K562 (cell line): ENCODE measurements around the gene PDE6H. TPM values are rescaled to one million over a fixed set of nuclear protein-coding genes. Genes with fewer than 3 reads are reported as not detected.

Source experiments
- ATAC-seq: fragments of 200-7000 bp; cut with Tn5 transposase; 3 replicates; pipeline ENCODE4 v1.9.1; 2020; ENCODE audit warnings: moderate library complexity
- BruUV-seq: library from RNA; stranded (reverse); fragments of 400-500 nt; replicated peaks from 2 replicates; lab custom pipeline; 2021; lab: Mats Ljungman, UMichigan
- CTCF ChIA-PET: fragments of 300-600 bp; formaldehyde crosslinking; extraction: SDS; loops from one replicate; lab custom pipeline; 2021; ENCODE audit warnings: low intra/inter-chr PET ratio; lab: Yijun Ruan, JAX
- POLR2A ChIA-PET: fragments of 300-600, 350-650 bp; sonication (Branson Sonifier 250); formaldehyde crosslinking; extraction: SDS; loops from one replicate; lab custom pipeline; 2021; ENCODE audit warnings: antibody characterized with exemption, inconsistent platforms; lab: Yijun Ruan, JAX
- DNase-seq, 4 experiments: peaks; one replicate each; pipeline versions ENCODE4 v3.0.0 to v3.0.0-alpha.2; 2011 to 2018; ENCODE audit warnings: low spot score in 3 of 4, mixed read lengths in 3 of 4; ENCODE audit errors: extremely low read depth in 1 of 4
- FAIRE-seq: peaks from 2 replicates; lab custom pipeline; 2011; peaks lifted over from hg19 to GRCh38; lab: Jason Lieb, UNC
- H2AFZ ChIP-seq: 2 replicates; pipeline ENCODE4 v1.6.0; 2011; ENCODE audit warnings: low read depth, low read length, control low read depth, inconsistent platforms
- H3K27ac ChIP-seq: fragments of 200-600 bp; 3 replicates; pipeline ENCODE4 v1.8.0; 2011; ENCODE audit warnings: low read depth, mild to moderate bottlenecking, control low read depth, inconsistent platforms, low read length, moderate library complexity, mixed read lengths; ENCODE audit errors: extremely low read depth
- H3K27me3 ChIP-seq, 2 experiments: fragments of 300-600 bp in 1 of 2; 2 replicates in 1 of 2; 3 replicates in 1 of 2; pipeline versions ENCODE4 v1.6.0 to v1.8.0; 2011; ENCODE audit warnings: inconsistent platforms in 2 of 2, low read length in 2 of 2, mild to moderate bottlenecking in 1 of 2, mixed read lengths in 1 of 2, moderate library complexity in 1 of 2; ENCODE audit not compliant: control insufficient read depth in 2 of 2, insufficient read depth in 2 of 2
- H3K36me3 ChIP-seq: fragments of 300-600 bp; 3 replicates; pipeline ENCODE4 v1.8.0; 2011; ENCODE audit warnings: mild to moderate bottlenecking, low read length, inconsistent platforms; ENCODE audit not compliant: control insufficient read depth, insufficient read depth
- H3K4me1 ChIP-seq, 2 experiments: fragments of 200-600 bp in 1 of 2; replicated peaks in 1 of 2; 2 replicates in 1 of 2; 3 replicates in 1 of 2; pipeline versions ENCODE4 v1.5.1 to v1.8.0; 2011; ENCODE audit warnings: inconsistent platforms in 2 of 2, low read length in 2 of 2, mild to moderate bottlenecking in 1 of 2, mixed read lengths in 1 of 2, moderate library complexity in 1 of 2; ENCODE audit not compliant: control insufficient read depth in 2 of 2, insufficient read depth in 2 of 2
- H3K4me2 ChIP-seq: 2 replicates; pipeline ENCODE4 v1.6.1; 2011; ENCODE audit warnings: low read length, control low read depth, inconsistent platforms, mixed read lengths; ENCODE audit not compliant: insufficient read depth
- H3K4me3 ChIP-seq: fragments of 200-600 bp; sonication (generic), shearing (Covaris generic); 2 replicates; pipeline ENCODE4 v1.5.1; 2016; ENCODE audit warnings: control low read depth, inconsistent platforms
- H3K79me2 ChIP-seq: fragments of 200-600 bp; 3 replicates; pipeline ENCODE4 v1.8.0; 2011; ENCODE audit warnings: low read length, inconsistent platforms; ENCODE audit not compliant: control insufficient read depth, insufficient read depth
- H3K9ac ChIP-seq, 2 experiments: 2 replicates each; pipeline versions ENCODE4 v1.6.0 to v1.6.1; 2011; ENCODE audit warnings: low read depth in 2 of 2, low read length in 2 of 2, control low read depth in 1 of 2, inconsistent platforms in 1 of 2, mild to moderate bottlenecking in 1 of 2, mixed read lengths in 1 of 2; ENCODE audit not compliant: insufficient read depth in 1 of 2
- H3K9me1 ChIP-seq: one replicate; pipeline ENCODE4 v1.6.0; 2011; ENCODE audit warnings: inconsistent platforms, mild to moderate bottlenecking, low read length, moderate library complexity; ENCODE audit not compliant: control insufficient read depth, insufficient read depth
- H3K9me3 ChIP-seq: replicated peaks from 2 replicates; pipeline ENCODE4 v1.5.1; 2011; ENCODE audit warnings: low read depth, low read length, inconsistent platforms; ENCODE audit not compliant: control insufficient read depth, insufficient read depth
- H4K20me1 ChIP-seq: replicated peaks from 2 replicates; pipeline ENCODE4 v1.6.1; 2011; ENCODE audit warnings: low read length, inconsistent platforms, mixed read lengths; ENCODE audit not compliant: control insufficient read depth, insufficient read depth
- CBFB ChIP-seq: sonication (generic); formaldehyde crosslinking; IDR thresholded peaks from 2 replicates; pipeline ENCODE4 v1.4.0; 2020; ENCODE audit warnings: mild to moderate bottlenecking, missing genetic modification reagents
- CCNT2 ChIP-seq: IDR thresholded peaks from 2 replicates; pipeline ENCODE4 v1.6.1; 2011; ENCODE audit warnings: borderline replicate concordance, low read depth, mild to moderate bottlenecking, moderate library complexity, mixed read lengths, low read length; ENCODE audit not compliant: insufficient read length; ENCODE audit errors: extremely low read depth
- CHCHD3 ChIP-seq: fragments of 250-450 bp; sonication (Bioruptor Pico); IDR thresholded peaks from 2 replicates; pipeline ENCODE4 v2.1.2; 2022; ENCODE audit warnings: mild to moderate bottlenecking
- EGR1 ChIP-seq: fragments of 450-650 bp; conservative IDR thresholded peaks from 2 replicates; pipeline ENCODE4 v1.6.1; 2017; ENCODE audit warnings: mild to moderate bottlenecking
- FOSL1 ChIP-seq: fragments of 200-800 bp; sonication (Bioruptor generic); conservative IDR thresholded peaks from 2 replicates; pipeline ENCODE4 v1.6.1; 2016; ENCODE audit warnings: missing genetic modification characterization, missing compliant biosample characterization
- NR4A1 ChIP-seq, 2 experiments: fragments of 250-450 bp in 1 of 2; fragments of 450-650 bp in 1 of 2; sonication (Bioruptor Pico) in 1 of 2; IDR thresholded peaks; 2 replicates each; pipeline versions ENCODE4 v1.4.0 to v1.6.1; 2016 to 2020; ENCODE audit warnings: mild to moderate bottlenecking in 2 of 2, missing compliant biosample characterization in 1 of 2, missing genetic modification characterization in 1 of 2, moderate library complexity in 1 of 2
- SRSF7 ChIP-seq: fragments of 200-400 bp; formaldehyde crosslinking; optimal IDR thresholded peaks from 2 replicates; pipeline ENCODE3; 2017; ENCODE audit warnings: mild to moderate bottlenecking, low read depth, low read length
- TEAD4 ChIP-seq, 2 experiments: sonication (generic) in 1 of 2; formaldehyde crosslinking in 1 of 2; IDR thresholded peaks; 2 replicates each; pipeline versions ENCODE4 v1.6.1 to v1.8.0; 2012 to 2022; ENCODE audit warnings: borderline replicate concordance in 1 of 2, inconsistent platforms in 1 of 2, low read length in 1 of 2, mild to moderate bottlenecking in 1 of 2, missing genetic modification reagents in 1 of 2
- ZKSCAN8 ChIP-seq: fragments of 200-800 bp; sonication (Bioruptor generic); IDR thresholded peaks from 2 replicates; pipeline ENCODE4 v1.6.1; 2016; ENCODE audit warnings: missing genetic modification characterization, missing compliant biosample characterization
- WGBS: fragments of 100-300 bp; shearing (Covaris generic); methylation state at CpG from one replicate; pipeline ENCODE4 v1.1.6; 2016; ENCODE audit warnings: low coverage, mixed read lengths; ENCODE audit not compliant: insufficient coverage; ENCODE audit errors: missing lambda C conversion rate; 5-methylcytosine and 5-hydroxymethylcytosine counted together
- in situ Hi-C: fragments of 300-500 bp; cut with MboI; formaldehyde crosslinking; loops from 4 replicates; pipeline ENCODE4 v1.15.0; 2018; ENCODE audit warnings: inconsistent platforms, mixed read lengths
- intact Hi-C: fragments of 100-400 bp; cut with micrococcal nuclease; formaldehyde crosslinking; loops from 2 replicates; pipeline ENCODE4 v1.14.2; 2022
- polyA plus RNA-seq, 8 experiments: library from polyadenylated mRNA; depleted of rRNA in 4 of 8; stranded (reverse) in 5 of 8; unstranded in 3 of 8; fragments of >200 nt; fragmentation: Nextera tagmentation in 2 of 8; fragmentation: Illumina TruSeq in 1 of 8; extraction: Ambion mirVana in 2 of 8; extraction: Trizol in 1 of 8; gene quantifications; 2 replicates each; pipeline versions ENCODE4 v1.2.1 to v1.2.3, GENCODE V29; 2011 to 2014; ENCODE audit warnings: inconsistent platforms in 1 of 8, missing spikeins in 1 of 8
- total RNA-seq, 7 experiments: library from RNA; depleted of rRNA in 6 of 7; stranded (reverse); fragments of >200 nt in 6 of 7; fragmentation: Illumina TruSeq in 2 of 7; extraction: Trizol in 2 of 7; gene quantifications; 2 replicates each; pipeline versions ENCODE4 v1.2.1 to v1.2.3, GENCODE V29; 2011 to 2021; ENCODE audit warnings: low replicate concordance in 1 of 7
- TF ChIP-seq, protein P1 (sequence below): fragments of 150-350 bp; conservative IDR thresholded peaks from 2 replicates; pipeline ENCODE4 v1.6.1; 2014; ENCODE audit warnings: low read length
- TF ChIP-seq, protein P2 (sequence below): sonication (generic); formaldehyde crosslinking; IDR thresholded peaks from 2 replicates; pipeline ENCODE4 v1.8.1; 2023; ENCODE audit warnings: mild to moderate bottlenecking, missing genetic modification reagents
- TF ChIP-seq, protein P3 (sequence below): fragments of 200-800 bp; sonication (Bioruptor generic); IDR thresholded peaks from 2 replicates; pipeline ENCODE4 v1.6.1; 2017; ENCODE audit warnings: missing genetic modification characterization, missing compliant biosample characterization

PDE6H gene
- total and polyA plus RNA-seq, 9 of the 15 experiments (the other 6 are each of a cell fraction or from before 2014, with no cell fraction given), result 0.15 TPM; not detected in 8

DNA sequence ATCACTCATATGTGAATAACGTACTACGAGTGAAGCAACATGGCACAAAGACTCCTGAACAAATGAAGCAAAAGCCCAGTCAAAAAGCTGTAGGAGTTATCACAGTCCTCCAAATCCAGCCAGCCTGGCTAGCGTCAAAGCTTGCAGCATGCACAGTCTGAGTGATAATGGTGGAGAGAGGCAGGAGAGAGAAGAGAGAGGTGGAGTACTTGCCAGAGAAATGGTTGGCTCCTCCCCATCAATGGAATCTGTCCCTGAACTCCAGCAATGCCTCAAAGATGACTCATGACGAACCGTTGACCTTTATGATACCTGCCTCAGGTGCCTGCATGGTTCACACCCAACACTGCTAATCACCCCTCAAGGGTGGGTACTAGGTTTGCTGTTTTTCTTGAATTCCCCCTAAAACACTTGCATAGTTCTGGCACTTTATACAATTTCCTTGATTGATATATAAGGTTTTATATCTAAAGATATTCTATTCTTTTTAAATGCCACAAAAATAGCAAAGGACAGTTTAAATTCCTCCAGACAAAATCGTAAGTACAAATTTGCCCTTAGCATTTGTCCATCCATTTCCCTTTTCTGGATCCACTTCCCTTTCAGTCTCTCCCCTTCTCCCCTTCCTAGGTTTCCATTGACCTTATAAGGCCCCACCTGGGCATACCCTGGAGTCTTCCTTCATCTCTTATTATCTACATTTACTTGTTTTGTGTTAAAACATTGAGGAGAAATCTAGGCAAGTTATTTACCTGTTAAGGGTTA, 21.7 kb upstream of the PDE6H start:
- Histone ChIP-seq H3K4me2 (no peak overlapping the region), H2AFZ (no peak overlapping the region), H3K36me3 (peaks cover 24% of the 10 kb centered on the region; the same call in 1 of the 3 replicates), H3K9me1 (no peaks in the 10 kb centered on the region), H3K79me2 (no peaks in the 10 kb centered on the region), H3K4me1 (no peaks in the 10 kb centered on the region; a peak in 1 of 5 replicates), H4K20me1 (no peaks in the 10 kb centered on the region), H3K27ac (no peak overlapping the region), H3K9me3 (no peaks in the 10 kb centered on the region), H3K27me3 (no peaks in the 10 kb centered on the region), H3K9ac (no peak overlapping the region), H3K4me3 (no peak overlapping the region)
- DNase-seq (no peak), FAIRE-seq (no peak), ATAC-seq (no peak)
- 25% methylated on average over 6 of the region's 6 CpGs for WGBS
- CTCF ChIA-PET, result no interaction called here
- POLR2A ChIA-PET, result interaction anchor here (0.6 kb wide), 1 partner anchor 251 kb away, joined by 3 read pairs; no protein-coding TSS in a partner anchor
- in situ Hi-C loops, result loop anchor here (25.0 kb wide), 1 partner anchor 739 kb away; no protein-coding TSS in a partner anchor
- intact Hi-C loops, result no loop called here
- no TSS peak for BruUV-seq
- TF ChIP-seq, protein P1, sequence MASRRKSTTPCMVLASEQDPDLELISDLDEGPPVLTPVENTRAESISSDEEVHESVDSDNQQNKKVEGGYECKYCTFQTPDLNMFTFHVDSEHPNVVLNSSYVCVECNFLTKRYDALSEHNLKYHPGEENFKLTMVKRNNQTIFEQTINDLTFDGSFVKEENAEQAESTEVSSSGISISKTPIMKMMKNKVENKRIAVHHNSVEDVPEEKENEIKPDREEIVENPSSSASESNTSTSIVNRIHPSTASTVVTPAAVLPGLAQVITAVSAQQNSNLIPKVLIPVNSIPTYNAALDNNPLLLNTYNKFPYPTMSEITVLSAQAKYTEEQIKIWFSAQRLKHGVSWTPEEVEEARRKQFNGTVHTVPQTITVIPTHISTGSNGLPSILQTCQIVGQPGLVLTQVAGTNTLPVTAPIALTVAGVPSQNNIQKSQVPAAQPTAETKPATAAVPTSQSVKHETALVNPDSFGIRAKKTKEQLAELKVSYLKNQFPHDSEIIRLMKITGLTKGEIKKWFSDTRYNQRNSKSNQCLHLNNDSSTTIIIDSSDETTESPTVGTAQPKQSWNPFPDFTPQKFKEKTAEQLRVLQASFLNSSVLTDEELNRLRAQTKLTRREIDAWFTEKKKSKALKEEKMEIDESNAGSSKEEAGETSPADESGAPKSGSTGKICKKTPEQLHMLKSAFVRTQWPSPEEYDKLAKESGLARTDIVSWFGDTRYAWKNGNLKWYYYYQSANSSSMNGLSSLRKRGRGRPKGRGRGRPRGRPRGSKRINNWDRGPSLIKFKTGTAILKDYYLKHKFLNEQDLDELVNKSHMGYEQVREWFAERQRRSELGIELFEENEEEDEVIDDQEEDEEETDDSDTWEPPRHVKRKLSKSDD, result no peak
- TF ChIP-seq TEAD4 (IDR thresholded peaks at IDR 0.05; ENCODE audit: low read length) (no peak), TEAD4 (CRISPR knock-in tag; IDR thresholded peaks at IDR 0.05; ENCODE audit: borderline replicate concordance) (no peak), FOSL1 (0 out of 2 replicates have a peak, but pooled peaks have one; percentile 17), EGR1 (no peak), SRSF7 (no peak), CCNT2 (no peak), CHCHD3 (CRISPR knock-in tag) (no peak), ZKSCAN8 (CRISPR knock-in tag) (no peak), NR4A1 (CRISPR knock-in tag; IDR thresholded peaks at IDR 0.05) (no peak), NR4A1 (tag; IDR thresholded peaks at IDR 0.05) (no peak), CBFB (no peak)
- TF ChIP-seq, protein P2, sequence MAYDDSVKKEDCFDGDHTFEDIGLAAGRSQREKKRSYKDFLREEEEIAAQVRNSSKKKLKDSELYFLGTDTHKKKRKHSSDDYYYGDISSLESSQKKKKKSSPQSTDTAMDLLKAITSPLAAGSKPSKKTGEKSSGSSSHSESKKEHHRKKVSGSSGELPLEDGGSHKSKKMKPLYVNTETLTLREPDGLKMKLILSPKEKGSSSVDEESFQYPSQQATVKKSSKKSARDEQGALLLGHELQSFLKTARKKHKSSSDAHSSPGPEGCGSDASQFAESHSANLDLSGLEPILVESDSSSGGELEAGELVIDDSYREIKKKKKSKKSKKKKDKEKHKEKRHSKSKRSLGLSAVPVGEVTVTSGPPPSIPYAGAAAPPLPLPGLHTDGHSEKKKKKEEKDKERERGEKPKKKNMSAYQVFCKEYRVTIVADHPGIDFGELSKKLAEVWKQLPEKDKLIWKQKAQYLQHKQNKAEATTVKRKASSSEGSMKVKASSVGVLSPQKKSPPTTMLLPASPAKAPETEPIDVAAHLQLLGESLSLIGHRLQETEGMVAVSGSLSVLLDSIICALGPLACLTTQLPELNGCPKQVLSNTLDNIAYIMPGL (CRISPR knock-in tag), result no peak
- TF ChIP-seq, protein P3, sequence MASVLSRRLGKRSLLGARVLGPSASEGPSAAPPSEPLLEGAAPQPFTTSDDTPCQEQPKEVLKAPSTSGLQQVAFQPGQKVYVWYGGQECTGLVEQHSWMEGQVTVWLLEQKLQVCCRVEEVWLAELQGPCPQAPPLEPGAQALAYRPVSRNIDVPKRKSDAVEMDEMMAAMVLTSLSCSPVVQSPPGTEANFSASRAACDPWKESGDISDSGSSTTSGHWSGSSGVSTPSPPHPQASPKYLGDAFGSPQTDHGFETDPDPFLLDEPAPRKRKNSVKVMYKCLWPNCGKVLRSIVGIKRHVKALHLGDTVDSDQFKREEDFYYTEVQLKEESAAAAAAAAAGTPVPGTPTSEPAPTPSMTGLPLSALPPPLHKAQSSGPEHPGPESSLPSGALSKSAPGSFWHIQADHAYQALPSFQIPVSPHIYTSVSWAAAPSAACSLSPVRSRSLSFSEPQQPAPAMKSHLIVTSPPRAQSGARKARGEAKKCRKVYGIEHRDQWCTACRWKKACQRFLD (CRISPR knock-in tag), result 0 out of 2 replicates have a peak, but pooled peaks have one; percentile 32
